Liver (tissue), 9 donors: Measurements from ENCODE around the gene ZNF100. TPM values are rescaled to one million over a fixed set of nuclear protein-coding genes. Genes with fewer than 3 reads are reported as not detected.
"Not testable (repeated sequence)": the region's sequence is repeated elsewhere in the genome, so short reads cannot be mapped to it uniquely, and the experiment has no call there.

Source experiments
- DNase-seq: peaks from one replicate; pipeline ENCODE4 v3.0.0-alpha.2; 2017; ENCODE audit warnings: low spot score
- H3K27ac ChIP-seq, 2 donors: one replicate each; pipeline ENCODE4 v1.7.0; 2013; ENCODE audit warnings: inconsistent platforms in 2 of 2, low read length in 2 of 2, control low read depth in 1 of 2, low read depth in 1 of 2, mild to moderate bottlenecking in 1 of 2
- H3K27me3 ChIP-seq, 4 donors: one replicate each; pipeline versions ENCODE4 v1.6.1 to v1.7.0; 2013; ENCODE audit warnings: low read length in 3 of 4, inconsistent platforms in 1 of 4, mild to moderate bottlenecking in 1 of 4, moderate library complexity in 1 of 4; ENCODE audit not compliant: control insufficient read depth in 4 of 4, insufficient read depth in 4 of 4
- H3K36me3 ChIP-seq, 4 donors: one replicate each; pipeline versions ENCODE4 v1.6.1 to v1.7.0; 2013; ENCODE audit warnings: low read length in 3 of 4, mild to moderate bottlenecking in 3 of 4, low read depth in 1 of 4, moderate library complexity in 1 of 4; ENCODE audit not compliant: control insufficient read depth in 4 of 4, insufficient read depth in 3 of 4
- H3K4me1 ChIP-seq, 4 donors: one replicate each; pipeline versions ENCODE4 v1.6.1 to v1.7.0; 2013; ENCODE audit warnings: low read length in 3 of 4, mild to moderate bottlenecking in 3 of 4, moderate library complexity in 1 of 4; ENCODE audit not compliant: control insufficient read depth in 4 of 4, insufficient read depth in 4 of 4
- H3K4me3 ChIP-seq, 3 donors: one replicate each; pipeline versions ENCODE4 v1.6.1 to v1.7.0; 2013; ENCODE audit warnings: low read length in 3 of 3, control low read depth in 1 of 3, low read depth in 1 of 3, mild to moderate bottlenecking in 1 of 3
- H3K9ac ChIP-seq, 2 donors: one replicate each; pipeline ENCODE4 v1.7.0; 2013; ENCODE audit warnings: low read length in 2 of 2, mild to moderate bottlenecking in 2 of 2, moderate library complexity in 2 of 2, control low read depth in 1 of 2, low read depth in 1 of 2
- H3K9me3 ChIP-seq, 4 donors: one replicate each; pipeline versions ENCODE4 v1.6.1 to v1.7.0; 2013; ENCODE audit warnings: low read length in 3 of 4; ENCODE audit not compliant: control insufficient read depth in 4 of 4
- EGR1 ChIP-seq, 2 donors: IDR thresholded peaks; 2 replicates each; pipeline ENCODE4 v1.6.1; 2016 to 2018; ENCODE audit warnings: antibody characterized with exemption in 2 of 2, low read depth in 2 of 2
- FOXA1 ChIP-seq: IDR thresholded peaks from 2 replicates; pipeline ENCODE4 v1.6.1; 2016; ENCODE audit warnings: antibody characterized with exemption
- FOXA2 ChIP-seq: IDR thresholded peaks from 2 replicates; pipeline ENCODE4 v1.6.1; 2016; ENCODE audit warnings: antibody characterized with exemption
- GABPA ChIP-seq, 2 donors: IDR thresholded peaks in 1 of 2; conservative IDR thresholded peaks in 1 of 2; 2 replicates each; pipeline ENCODE4 v1.6.1; 2016; ENCODE audit warnings: antibody characterized with exemption in 2 of 2, mild to moderate bottlenecking in 1 of 2, moderate library complexity in 1 of 2
- HNF4A ChIP-seq, 2 donors: conservative IDR thresholded peaks; 2 replicates each; pipeline ENCODE4 v1.6.1; 2016; ENCODE audit warnings: antibody characterized with exemption in 2 of 2, mild to moderate bottlenecking in 2 of 2
- JUND ChIP-seq, 2 donors: IDR thresholded peaks; 2 replicates each; pipeline ENCODE4 v1.6.1; 2016; ENCODE audit warnings: antibody characterized with exemption in 2 of 2
- SP1 ChIP-seq: IDR thresholded peaks from 2 replicates; pipeline ENCODE4 v1.6.1; 2018; ENCODE audit warnings: antibody characterized with exemption, mild to moderate bottlenecking
- YY1 ChIP-seq: IDR thresholded peaks from 2 replicates; pipeline ENCODE4 v1.6.1; 2016; ENCODE audit warnings: antibody characterized with exemption, mild to moderate bottlenecking
- WGBS: extraction: QIAGEN DNeasy Blood & Tissue Kit; methylation state at CpG from one replicate; pipeline ENCODE4 v1.1.7; 2013; 5-methylcytosine and 5-hydroxymethylcytosine counted together
- polyA plus RNA-seq, 2 donors: library from polyadenylated mRNA; stranded (reverse) in 1 of 2; unstranded in 1 of 2; fragments of 200-250 nt in 1 of 2; fragments of >200 nt in 1 of 2; fragmentation: Nextera tagmentation in 1 of 2; extraction: Ambion mirVana in 1 of 2; gene quantifications; one replicate each; pipeline versions ENCODE4 v1.2.1 to v1.2.3, GENCODE V29; 2013 to 2015
- total RNA-seq, 2 donors: library from RNA; depleted of rRNA; stranded (reverse); fragments of >200 nt; gene quantifications; one replicate each; pipeline ENCODE4 v1.2.3, GENCODE V29; 2014
- TF ChIP-seq, protein P1 (sequence below): IDR thresholded peaks from 2 replicates; pipeline ENCODE4 v1.6.1; 2016; ENCODE audit warnings: antibody characterized with exemption
- TF ChIP-seq, protein P2 (sequence below): IDR thresholded peaks from 2 replicates; pipeline ENCODE4 v1.6.1; 2016; ENCODE audit warnings: antibody characterized with exemption
- TF ChIP-seq, protein P3 (sequence below): IDR thresholded peaks from 2 replicates; pipeline ENCODE4 v1.6.1; 2016; ENCODE audit warnings: antibody characterized with exemption, mild to moderate bottlenecking
- TF ChIP-seq, protein P4 (sequence below): fragments of 150-350 bp; IDR thresholded peaks from 2 replicates; pipeline ENCODE4 v1.5.1; 2017; ENCODE audit warnings: improper control_type of control experiment, low read depth, low read length; ENCODE audit not compliant: missing input control
- TF ChIP-seq, protein P5 (sequence below): IDR thresholded peaks from 2 replicates; pipeline ENCODE4 v1.6.1; 2016; ENCODE audit warnings: antibody characterized with exemption
- donor health status: healthy.
- donor health status: healthy.
- donor health status: healthy.
- donor health status: healthy.
- donor health status: healthy.

The ZNF100 gene
- total and polyA plus RNA-seq, 4 donors = 0.51 to 6.1 (median 1.4) TPM

- H3K27me3 ChIP-seq, H3K4me1 ChIP-seq, H3K9ac ChIP-seq, H3K27ac ChIP-seq, DNase-seq, H3K4me3 ChIP-seq: not testable (repeated sequence)
- Histone ChIP-seq H3K9me3 (peaks cover 2 to 13% (median 6%) of the 10 kb centered on the region in 4 donors), H3K36me3 (peaks cover 5 to 24% (median 19%) of the 10 kb centered on the region in 4 donors)
Observed at GRCh38 chr19:21755555-21755954, 11.8 kb downstream of the ZNF100 start.

DNA sequence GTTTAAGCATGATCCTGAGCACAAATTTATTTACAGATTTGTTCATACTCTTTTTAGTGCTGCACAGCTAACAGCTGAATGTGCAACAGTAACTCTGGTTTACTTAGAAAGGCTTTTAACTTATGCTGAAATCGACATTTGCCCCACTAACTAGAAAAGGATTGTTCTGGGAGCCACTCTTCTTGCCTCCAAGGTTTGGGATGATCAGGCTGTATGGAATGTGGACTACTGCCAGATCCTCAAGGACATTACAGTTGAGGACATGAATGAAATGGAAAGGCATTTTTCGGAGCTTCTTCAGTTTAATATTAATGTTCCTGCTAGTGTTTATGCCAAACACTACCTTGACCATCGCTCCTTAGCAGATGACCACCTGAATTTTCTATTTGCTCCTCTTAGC, 16.0 kb downstream of the ZNF100 start:
- Histone ChIP-seq H3K36me3 (peaks cover 2 to 25% (median 17%) of the 10 kb centered on the region in 4 donors), H3K4me1 (no peaks in the 10 kb centered on the region), H3K27ac (no peak overlapping the region), H3K9me3 (peaks cover 2 to 11% (median 5%) of the 10 kb centered on the region in 4 donors), H3K27me3 (no peaks in the 10 kb centered on the region), H3K9ac (no peak overlapping the region), H3K4me3 (no peak overlapping the region)
- no peak for TF ChIP-seq FOXA1
- no peak for TF ChIP-seq GABPA (IDR thresholded peaks at IDR 0.05 in 1 of 2, conservative IDR thresholded peaks at IDR 0.05 in 1 of 2)
- no peak for TF ChIP-seq EGR1 (IDR thresholded peaks at IDR 0.05; ENCODE audit: low read depth in 2 of 2)
- no peak for TF ChIP-seq YY1
- no peak for TF ChIP-seq JUND (IDR thresholded peaks at IDR 0.05)
- TF ChIP-seq FOXA2 = no peak
- 95% methylated on average over 3 of the region's 3 CpGs for WGBS
- no peak for DNase-seq

GRCh38 chr19:21750586-21751128, 16.7 kb downstream of the ZNF100 start:
- DNase-seq = no peak
- Histone ChIP-seq H3K4me3 (no peak overlapping the region), H3K9ac (no peak overlapping the region), H3K36me3 (peaks cover 2 to 26% (median 17%) of the 10 kb centered on the region in 4 donors), H3K27ac (no peak overlapping the region), H3K9me3 (peaks cover 0 to 10% (median 6%) of the 10 kb centered on the region in 4 donors), H3K27me3 (no peaks in the 10 kb centered on the region), H3K4me1 (no peaks in the 10 kb centered on the region)
- WGBS = 98% methylated on average over 40 of the region's 40 CpGs
- TF ChIP-seq, protein P1, sequence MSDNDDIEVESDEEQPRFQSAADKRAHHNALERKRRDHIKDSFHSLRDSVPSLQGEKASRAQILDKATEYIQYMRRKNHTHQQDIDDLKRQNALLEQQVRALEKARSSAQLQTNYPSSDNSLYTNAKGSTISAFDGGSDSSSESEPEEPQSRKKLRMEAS = no peak
- TF ChIP-seq, protein P2, sequence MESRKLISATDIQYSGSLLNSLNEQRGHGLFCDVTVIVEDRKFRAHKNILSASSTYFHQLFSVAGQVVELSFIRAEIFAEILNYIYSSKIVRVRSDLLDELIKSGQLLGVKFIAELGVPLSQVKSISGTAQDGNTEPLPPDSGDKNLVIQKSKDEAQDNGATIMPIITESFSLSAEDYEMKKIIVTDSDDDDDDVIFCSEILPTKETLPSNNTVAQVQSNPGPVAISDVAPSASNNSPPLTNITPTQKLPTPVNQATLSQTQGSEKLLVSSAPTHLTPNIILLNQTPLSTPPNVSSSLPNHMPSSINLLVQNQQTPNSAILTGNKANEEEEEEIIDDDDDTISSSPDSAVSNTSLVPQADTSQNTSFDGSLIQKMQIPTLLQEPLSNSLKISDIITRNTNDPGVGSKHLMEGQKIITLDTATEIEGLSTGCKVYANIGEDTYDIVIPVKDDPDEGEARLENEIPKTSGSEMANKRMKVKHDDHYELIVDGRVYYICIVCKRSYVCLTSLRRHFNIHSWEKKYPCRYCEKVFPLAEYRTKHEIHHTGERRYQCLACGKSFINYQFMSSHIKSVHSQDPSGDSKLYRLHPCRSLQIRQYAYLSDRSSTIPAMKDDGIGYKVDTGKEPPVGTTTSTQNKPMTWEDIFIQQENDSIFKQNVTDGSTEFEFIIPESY = no peak

DNA sequence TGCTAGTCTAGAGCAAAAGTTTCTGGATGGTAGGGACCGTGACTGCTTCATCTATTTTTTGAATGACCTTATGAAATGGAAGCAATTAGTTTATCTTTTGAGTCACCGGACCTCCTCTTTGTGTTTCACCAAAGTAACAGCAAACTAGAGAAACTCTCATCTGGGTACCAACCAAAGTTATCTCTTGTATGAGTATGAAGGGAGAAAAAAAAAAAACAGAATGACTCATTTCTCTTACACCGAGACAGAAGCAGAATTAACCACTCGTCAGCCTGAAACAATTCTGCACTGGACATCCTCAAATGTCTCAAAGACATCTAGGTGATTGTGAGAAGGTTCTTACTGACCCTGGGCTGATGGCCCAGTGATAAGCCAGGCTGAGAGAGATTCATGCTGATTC, 18.3 kb downstream of the ZNF100 start:
- Histone ChIP-seq H3K27me3 (no peaks in the 10 kb centered on the region), H3K9me3 (peaks cover 0 to 9% (median 6%) of the 10 kb centered on the region in 4 donors), H3K9ac (no peak overlapping the region), H3K4me3 (no peak overlapping the region), H3K4me1 (no peaks in the 10 kb centered on the region), H3K36me3 (peaks cover 2 to 26% (median 17%) of the 10 kb centered on the region in 4 donors), H3K27ac (no peak overlapping the region)
- DNase-seq = no peak
- 72% methylated on average over 4 of the region's 4 CpGs for WGBS
- TF ChIP-seq YY1 = no peak
- no peak for TF ChIP-seq GABPA (IDR thresholded peaks at IDR 0.05 in 1 of 2, conservative IDR thresholded peaks at IDR 0.05 in 1 of 2)
- TF ChIP-seq JUND (IDR thresholded peaks at IDR 0.05) = no peak
- no peak for TF ChIP-seq HNF4A (conservative IDR thresholded peaks at IDR 0.05)
- TF ChIP-seq, protein P3, sequence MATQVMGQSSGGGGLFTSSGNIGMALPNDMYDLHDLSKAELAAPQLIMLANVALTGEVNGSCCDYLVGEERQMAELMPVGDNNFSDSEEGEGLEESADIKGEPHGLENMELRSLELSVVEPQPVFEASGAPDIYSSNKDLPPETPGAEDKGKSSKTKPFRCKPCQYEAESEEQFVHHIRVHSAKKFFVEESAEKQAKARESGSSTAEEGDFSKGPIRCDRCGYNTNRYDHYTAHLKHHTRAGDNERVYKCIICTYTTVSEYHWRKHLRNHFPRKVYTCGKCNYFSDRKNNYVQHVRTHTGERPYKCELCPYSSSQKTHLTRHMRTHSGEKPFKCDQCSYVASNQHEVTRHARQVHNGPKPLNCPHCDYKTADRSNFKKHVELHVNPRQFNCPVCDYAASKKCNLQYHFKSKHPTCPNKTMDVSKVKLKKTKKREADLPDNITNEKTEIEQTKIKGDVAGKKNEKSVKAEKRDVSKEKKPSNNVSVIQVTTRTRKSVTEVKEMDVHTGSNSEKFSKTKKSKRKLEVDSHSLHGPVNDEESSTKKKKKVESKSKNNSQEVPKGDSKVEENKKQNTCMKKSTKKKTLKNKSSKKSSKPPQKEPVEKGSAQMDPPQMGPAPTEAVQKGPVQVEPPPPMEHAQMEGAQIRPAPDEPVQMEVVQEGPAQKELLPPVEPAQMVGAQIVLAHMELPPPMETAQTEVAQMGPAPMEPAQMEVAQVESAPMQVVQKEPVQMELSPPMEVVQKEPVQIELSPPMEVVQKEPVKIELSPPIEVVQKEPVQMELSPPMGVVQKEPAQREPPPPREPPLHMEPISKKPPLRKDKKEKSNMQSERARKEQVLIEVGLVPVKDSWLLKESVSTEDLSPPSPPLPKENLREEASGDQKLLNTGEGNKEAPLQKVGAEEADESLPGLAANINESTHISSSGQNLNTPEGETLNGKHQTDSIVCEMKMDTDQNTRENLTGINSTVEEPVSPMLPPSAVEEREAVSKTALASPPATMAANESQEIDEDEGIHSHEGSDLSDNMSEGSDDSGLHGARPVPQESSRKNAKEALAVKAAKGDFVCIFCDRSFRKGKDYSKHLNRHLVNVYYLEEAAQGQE = no peak
- no peak for TF ChIP-seq FOXA2
- no peak for TF ChIP-seq EGR1 (IDR thresholded peaks at IDR 0.05; ENCODE audit: low read depth in 2 of 2)
- TF ChIP-seq, protein P4, sequence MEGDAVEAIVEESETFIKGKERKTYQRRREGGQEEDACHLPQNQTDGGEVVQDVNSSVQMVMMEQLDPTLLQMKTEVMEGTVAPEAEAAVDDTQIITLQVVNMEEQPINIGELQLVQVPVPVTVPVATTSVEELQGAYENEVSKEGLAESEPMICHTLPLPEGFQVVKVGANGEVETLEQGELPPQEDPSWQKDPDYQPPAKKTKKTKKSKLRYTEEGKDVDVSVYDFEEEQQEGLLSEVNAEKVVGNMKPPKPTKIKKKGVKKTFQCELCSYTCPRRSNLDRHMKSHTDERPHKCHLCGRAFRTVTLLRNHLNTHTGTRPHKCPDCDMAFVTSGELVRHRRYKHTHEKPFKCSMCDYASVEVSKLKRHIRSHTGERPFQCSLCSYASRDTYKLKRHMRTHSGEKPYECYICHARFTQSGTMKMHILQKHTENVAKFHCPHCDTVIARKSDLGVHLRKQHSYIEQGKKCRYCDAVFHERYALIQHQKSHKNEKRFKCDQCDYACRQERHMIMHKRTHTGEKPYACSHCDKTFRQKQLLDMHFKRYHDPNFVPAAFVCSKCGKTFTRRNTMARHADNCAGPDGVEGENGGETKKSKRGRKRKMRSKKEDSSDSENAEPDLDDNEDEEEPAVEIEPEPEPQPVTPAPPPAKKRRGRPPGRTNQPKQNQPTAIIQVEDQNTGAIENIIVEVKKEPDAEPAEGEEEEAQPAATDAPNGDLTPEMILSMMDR = no peak
- no peak for TF ChIP-seq SP1
- TF ChIP-seq, protein P5, sequence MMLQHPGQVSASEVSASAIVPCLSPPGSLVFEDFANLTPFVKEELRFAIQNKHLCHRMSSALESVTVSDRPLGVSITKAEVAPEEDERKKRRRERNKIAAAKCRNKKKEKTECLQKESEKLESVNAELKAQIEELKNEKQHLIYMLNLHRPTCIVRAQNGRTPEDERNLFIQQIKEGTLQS = no peak
